Neuronal stem cell (in vitro differentiated cells): Measurements from ENCODE around the gene B3GNT3.

ENCODE experiments used
- DNase-seq: peaks from one replicate; pipeline ENCODE4 v3.0.0-alpha.2; 2013; ENCODE audit warnings: low spot score
- H2AFZ ChIP-seq: one replicate; pipeline ENCODE4 v1.6.1; 2013; ENCODE audit warnings: mild to moderate bottlenecking, low read length, inconsistent platforms
- H2AK5ac ChIP-seq: 2 replicates; pipeline ENCODE4 v1.6.1; 2013; ENCODE audit warnings: low read depth, mild to moderate bottlenecking, inconsistent platforms, low read length, moderate library complexity, mixed read lengths
- H2BK120ac ChIP-seq: 2 replicates; pipeline ENCODE4 v1.6.1; 2013; ENCODE audit warnings: low read depth, mild to moderate bottlenecking, inconsistent platforms, low read length, moderate library complexity, mixed read lengths
- H2BK12ac ChIP-seq: one replicate; pipeline ENCODE4 v1.6.1; 2013; ENCODE audit warnings: low read length, inconsistent platforms
- H2BK15ac ChIP-seq: 2 replicates; pipeline ENCODE4 v1.6.1; 2013; ENCODE audit warnings: mild to moderate bottlenecking, low read length, inconsistent platforms, mixed read lengths
- H2BK5ac ChIP-seq: one replicate; pipeline ENCODE4 v1.6.1; 2013; ENCODE audit warnings: inconsistent platforms, mild to moderate bottlenecking, low read length, moderate library complexity
- H3K14ac ChIP-seq: one replicate; pipeline ENCODE4 v1.6.1; 2013; ENCODE audit warnings: low read length, inconsistent platforms
- H3K18ac ChIP-seq: 2 replicates; pipeline ENCODE4 v1.6.1; 2013; ENCODE audit warnings: low read length, inconsistent platforms
- H3K23ac ChIP-seq: 2 replicates; pipeline ENCODE4 v1.6.1; 2013; ENCODE audit warnings: low read depth, mild to moderate bottlenecking, mixed read lengths, low read length, inconsistent platforms; ENCODE audit not compliant: poor library complexity
- H3K27ac ChIP-seq: replicated peaks from 3 replicates; pipeline ENCODE4 v1.5.1; 2013; ENCODE audit warnings: low read length, inconsistent platforms
- H3K27me3 ChIP-seq, 3 experiments: 2 replicates each; pipeline ENCODE4 v1.6.1; 2013; ENCODE audit warnings: low read length in 3 of 3, mild to moderate bottlenecking in 2 of 3, inconsistent platforms in 1 of 3, low read depth in 1 of 3, mixed read lengths in 1 of 3, moderate library complexity in 1 of 3; ENCODE audit not compliant: control insufficient read depth in 3 of 3, insufficient read depth in 3 of 3
- H3K36me3 ChIP-seq, 2 donors: replicated peaks in 1 of 2; 2 replicates each; pipeline ENCODE4 v1.6.1; 2013; ENCODE audit warnings: low read length in 2 of 2; ENCODE audit not compliant: control insufficient read depth in 2 of 2, insufficient read depth in 2 of 2
- H3K4ac ChIP-seq: 2 replicates; pipeline ENCODE4 v1.6.1; 2013; ENCODE audit warnings: inconsistent platforms, mild to moderate bottlenecking, low read length, moderate library complexity
- H3K4me1 ChIP-seq, 2 donors: 1 replicate in 1 of 2; 2 replicates in 1 of 2; pipeline ENCODE4 v1.6.1; 2013; ENCODE audit warnings: low read length in 2 of 2, low read depth in 1 of 2; ENCODE audit not compliant: control insufficient read depth in 2 of 2, insufficient read depth in 1 of 2
- H3K4me2 ChIP-seq: one replicate; pipeline ENCODE4 v1.6.1; 2013; ENCODE audit warnings: mild to moderate bottlenecking, low read length, inconsistent platforms; ENCODE audit not compliant: insufficient read depth, poor library complexity, severe bottlenecking
- H3K4me3 ChIP-seq, 2 donors: 2 replicates each; pipeline ENCODE4 v1.5.1; 2013; ENCODE audit warnings: low read length in 2 of 2, mild to moderate bottlenecking in 2 of 2, inconsistent platforms in 1 of 2, moderate library complexity in 1 of 2
- H3K79me1 ChIP-seq: one replicate; pipeline ENCODE4 v1.6.1; 2013; ENCODE audit warnings: low read depth, mild to moderate bottlenecking, inconsistent platforms, low read length, moderate library complexity
- H3K9ac ChIP-seq: one replicate; pipeline ENCODE4 v1.6.1; 2013; ENCODE audit warnings: mild to moderate bottlenecking, low read depth, low read length, inconsistent platforms; ENCODE audit not compliant: poor library complexity
- H3K9me3 ChIP-seq, 2 donors: replicated peaks in 1 of 2; 2 replicates each; pipeline versions ENCODE3 to v1.6.1; 2013; ENCODE audit warnings: low read length in 2 of 2, mild to moderate bottlenecking in 2 of 2, inconsistent platforms in 1 of 2, low read depth in 1 of 2, mixed read lengths in 1 of 2, moderate library complexity in 1 of 2; ENCODE audit not compliant: control insufficient read depth in 2 of 2, insufficient read depth in 1 of 2
- H4K8ac ChIP-seq: one replicate; pipeline ENCODE4 v1.6.1; 2013; ENCODE audit warnings: low read depth, mild to moderate bottlenecking, inconsistent platforms, low read length, moderate library complexity
- H4K91ac ChIP-seq: one replicate; pipeline ENCODE4 v1.6.1; 2013; ENCODE audit warnings: low read length, low read depth, mild to moderate bottlenecking, inconsistent platforms; ENCODE audit not compliant: poor library complexity
- WGBS, 2 donors: extraction: QIAGEN DNeasy Blood & Tissue Kit; methylation state at CpG; one replicate each; pipeline ENCODE4 v1.1.7; 2013; ENCODE audit warnings: missing lambda C conversion rate in 2 of 2, mixed read lengths in 1 of 2; ENCODE audit not compliant: insufficient read length in 2 of 2, insufficient replicate concordance in 1 of 2; ENCODE audit errors: extremely low coverage in 2 of 2; 5-methylcytosine and 5-hydroxymethylcytosine counted together

B3GNT3 gene

GRCh38 chr19:17753976-17754375, 41.0 kb upstream of the B3GNT3 start:
- no peaks in the 10 kb centered on the region for H3K36me3 ChIP-seq
- H3K14ac ChIP-seq = no peak overlapping the region
- H2AK5ac ChIP-seq = no peak overlapping the region
- H3K4me1 ChIP-seq = peaks cover 23 to 33% of the 10 kb centered on the region in 2 donors
- no peak overlapping the region for H4K8ac ChIP-seq
- H3K27ac ChIP-seq = no peak overlapping the region
- H3K9me3 ChIP-seq = no peaks in the 10 kb centered on the region
- peaks cover 4% of the 10 kb centered on the region for H3K79me1 ChIP-seq
- no CpG with 5 or more reads among the region's 9 CpGs for WGBS, 2 donors
- H2BK12ac ChIP-seq = no peak overlapping the region
- H2BK15ac ChIP-seq = peak overlapping the region; percentile 0
- H3K27me3 ChIP-seq = no peaks in the 10 kb centered on the region
- H3K4ac ChIP-seq = no peak overlapping the region
- no peak overlapping the region for H3K4me2 ChIP-seq
- H2BK5ac ChIP-seq = no peak overlapping the region
- H4K91ac ChIP-seq = no peak overlapping the region
- H3K23ac ChIP-seq = no peak overlapping the region
- H3K9ac ChIP-seq = no peak overlapping the region
- no peak overlapping the region for H2BK120ac ChIP-seq
- H3K18ac ChIP-seq = no peak overlapping the region
- peak overlapping the region in 1 of 2 donors; percentile 56 for H3K4me3 ChIP-seq
- no peak overlapping the region for H2AFZ ChIP-seq
- no peak for DNase-seq

- Histone ChIP-seq H3K4me1 (peaks cover 23 to 30% of the 10 kb centered on the region in 2 donors), H2BK12ac (no peak overlapping the region), H3K27me3 (no peaks in the 10 kb centered on the region), H2BK5ac (no peak overlapping the region), H3K79me1 (peaks cover 4% of the 10 kb centered on the region), H2AK5ac (peak overlapping the region; percentile 30), H3K4me3 (no peak overlapping the region), H2BK120ac (no peak overlapping the region), H3K23ac (no peak overlapping the region), H3K36me3 (no peaks in the 10 kb centered on the region), H4K8ac (no peak overlapping the region), H3K9ac (no peak overlapping the region), H2AFZ (no peak overlapping the region), H3K4me2 (no peak overlapping the region), H3K14ac (no peak overlapping the region), H3K9me3 (no peaks in the 10 kb centered on the region), H3K4ac (no peak overlapping the region), H3K18ac (no peak overlapping the region), H2BK15ac (no peak overlapping the region), H3K27ac (peak overlapping the region; percentile 33), H4K91ac (no peak overlapping the region)
- DNase-seq = no peak
- no CpG with 5 or more reads among the region's 5 CpGs for WGBS, 2 donors
Measured at GRCh38 chr19:17754634-17755442, 40.1 kb upstream of the B3GNT3 start.

GRCh38 chr19:17755443-17755890, 39.5 kb upstream of the B3GNT3 start:
- Histone ChIP-seq H3K79me1 (peaks cover 4% of the 10 kb centered on the region), H3K4ac (no peak overlapping the region), H2BK12ac (no peak overlapping the region), H2BK120ac (no peak overlapping the region), H2BK5ac (no peak overlapping the region), H3K4me2 (peak overlapping the region; percentile 45), H3K9me3 (no peaks in the 10 kb centered on the region), H3K9ac (no peak overlapping the region), H3K36me3 (no peaks in the 10 kb centered on the region), H2AK5ac (peak overlapping the region; percentile 43), H2BK15ac (peak overlapping the region; percentile 42), H3K27me3 (no peaks in the 10 kb centered on the region), H3K14ac (no peak overlapping the region), H4K8ac (no peak overlapping the region), H3K18ac (peak overlapping the region; percentile 25), H3K4me1 (peaks cover 23 to 30% of the 10 kb centered on the region in 2 donors), H2AFZ (no peak overlapping the region), H4K91ac (no peak overlapping the region), H3K27ac (peak overlapping the region; percentile 47), H3K23ac (no peak overlapping the region), H3K4me3 (no peak overlapping the region)
- no peak for DNase-seq
- no CpG with 5 or more reads among the region's 1 CpG for WGBS, 2 donors

GRCh38 chr19:17755977-17756670, 38.8 kb upstream of the B3GNT3 start:
- Histone ChIP-seq H2AFZ (no peak overlapping the region), H3K79me1 (peaks cover 8% of the 10 kb centered on the region), H4K8ac (no peak overlapping the region), H3K4me1 (peaks cover 23 to 30% of the 10 kb centered on the region in 2 donors), H3K27me3 (no peaks in the 10 kb centered on the region), H2BK12ac (peak overlapping the region; percentile 66), H2BK15ac (peak overlapping the region; percentile 42), H3K9ac (no peak overlapping the region), H3K14ac (peak overlapping the region; percentile 77), H2AK5ac (peak overlapping the region; percentile 71), H3K18ac (peak overlapping the region; percentile 41), H3K4me2 (peak overlapping the region; percentile 45), H2BK5ac (no peak overlapping the region), H3K4ac (no peak overlapping the region), H3K23ac (no peak overlapping the region), H2BK120ac (no peak overlapping the region), H3K9me3 (no peaks in the 10 kb centered on the region), H3K27ac (peak overlapping the region; percentile 47), H3K4me3 (no peak overlapping the region), H4K91ac (no peak overlapping the region), H3K36me3 (no peaks in the 10 kb centered on the region)
- no CpG with 5 or more reads among the region's 12 CpGs for WGBS, 2 donors
- DNase-seq = peak; percentile 87
